HepG2 (cell line): Measurements from ENCODE around the gene CAPRIN2. TPM values are rescaled to one million over a fixed set of nuclear protein-coding genes. Genes with fewer than 3 reads are reported as not detected.

Source experiments
- ATAC-seq: fragments of 200-7000 bp; cut with Tn5 transposase; 3 replicates; pipeline ENCODE4 v1.9.1; 2020; ENCODE audit warnings: mild to moderate bottlenecking, moderate library complexity
- BruUV-seq: library from RNA; stranded (reverse); fragments of 400-500 nt; replicated peaks from 2 replicates; lab custom pipeline; 2021; lab: Mats Ljungman, UMichigan
- CTCF ChIA-PET: fragments of 300-600 bp; formaldehyde crosslinking; extraction: SDS; loops from one replicate; lab custom pipeline; 2021; ENCODE audit warnings: low total read pairs, inconsistent platforms, low intra/inter-chr PET ratio; lab: Yijun Ruan, JAX
- POLR2A ChIA-PET: fragments of 350-600 bp; sonication (Branson Sonifier 250); formaldehyde crosslinking; loops from one replicate; lab custom pipeline; 2020; ENCODE audit warnings: antibody characterized with exemption, inconsistent platforms; lab: Yijun Ruan, JAX
- DNase-seq: peaks from one replicate; pipeline ENCODE4 v3.0.0-alpha.2; 2015; ENCODE audit warnings: low spot score
- FAIRE-seq: peaks from 3 replicates; lab custom pipeline; 2011; peaks lifted over from hg19 to GRCh38; lab: Jason Lieb, UNC
- H2AFZ ChIP-seq: one replicate; pipeline ENCODE4 v1.6.1; 2011; ENCODE audit warnings: low read length, inconsistent platforms
- H3K27ac ChIP-seq: fragments of 300-600 bp; 3 replicates; pipeline ENCODE4 v1.8.0; 2011; ENCODE audit warnings: mixed run types, mild to moderate bottlenecking, mixed read lengths, low read length, inconsistent platforms; ENCODE audit not compliant: insufficient read depth; ENCODE audit errors: extremely low read length
- H3K27me3 ChIP-seq, 2 experiments: fragments of 200-600 bp in 1 of 2; 2 replicates in 1 of 2; 3 replicates in 1 of 2; pipeline versions ENCODE4 v1.6.0 to v1.8.0; 2011; ENCODE audit warnings: low read length in 2 of 2, mild to moderate bottlenecking in 2 of 2, moderate library complexity in 2 of 2, inconsistent platforms in 1 of 2; ENCODE audit not compliant: insufficient read depth in 2 of 2, control insufficient read depth in 1 of 2
- H3K36me3 ChIP-seq, 2 experiments: fragments of 200-600 bp in 1 of 2; replicated peaks in 1 of 2; 2 replicates in 1 of 2; 3 replicates in 1 of 2; pipeline versions ENCODE4 v1.5.1 to v1.8.0; 2011; ENCODE audit warnings: low read length in 2 of 2, inconsistent platforms in 1 of 2; ENCODE audit not compliant: insufficient read depth in 2 of 2, control insufficient read depth in 1 of 2
- H3K4me1 ChIP-seq: 2 replicates; pipeline ENCODE4 v1.5.1; 2012; ENCODE audit warnings: low read length, inconsistent platforms; ENCODE audit not compliant: insufficient read depth
- H3K4me2 ChIP-seq: 2 replicates; pipeline ENCODE4 v1.6.0; 2011; ENCODE audit warnings: low read depth, low read length, inconsistent platforms
- H3K4me3 ChIP-seq, 3 experiments: fragments of 200-600 bp in 1 of 3; sonication (generic), shearing (Covaris generic) in 1 of 3; replicated peaks in 1 of 3; 2 replicates each; pipeline ENCODE4 v1.5.1; 2011 to 2016; ENCODE audit warnings: low read length in 3 of 3, inconsistent platforms in 2 of 3, low read depth in 2 of 3, mild to moderate bottlenecking in 2 of 3, control low read depth in 1 of 3, mixed read lengths in 1 of 3; ENCODE audit not compliant: insufficient read depth in 1 of 3
- H3K79me2 ChIP-seq: one replicate; pipeline ENCODE4 v1.6.1; 2011; ENCODE audit warnings: low read length, inconsistent platforms; ENCODE audit not compliant: insufficient read depth
- H3K9ac ChIP-seq: 2 replicates; pipeline ENCODE4 v1.6.0; 2011; ENCODE audit warnings: mild to moderate bottlenecking, low read depth, low read length, inconsistent platforms; ENCODE audit not compliant: insufficient read depth
- H3K9me3 ChIP-seq: 2 replicates; pipeline ENCODE4 v1.5.1; 2012; ENCODE audit warnings: mild to moderate bottlenecking, low read length
- H4K20me1 ChIP-seq: 2 replicates; pipeline ENCODE4 v1.6.0; 2011; ENCODE audit warnings: inconsistent platforms, mild to moderate bottlenecking, low read length, moderate library complexity; ENCODE audit not compliant: insufficient read depth
- ATF6 ChIP-seq: sonication (generic); formaldehyde crosslinking; conservative IDR thresholded peaks from 2 replicates; pipeline ENCODE4 v1.4.0; 2020; ENCODE audit warnings: missing genetic modification reagents
- ATM ChIP-seq: fragments of 450-650 bp; IDR thresholded peaks from 2 replicates; pipeline ENCODE4 v1.7.1; 2017; ENCODE audit warnings: mild to moderate bottlenecking, borderline replicate concordance
- CEBPB ChIP-seq: IDR thresholded peaks from 2 replicates; pipeline ENCODE4 v1.6.1; 2011; ENCODE audit warnings: low read depth, low read length, improper control_type of control experiment, borderline replicate concordance
- EEA1 ChIP-seq: sonication (generic); formaldehyde crosslinking; IDR thresholded peaks from 2 replicates; pipeline ENCODE4 v1.5.1; 2020; ENCODE audit warnings: mild to moderate bottlenecking, missing genetic modification reagents, borderline replicate concordance
- HOXA3 ChIP-seq: sonication (generic); formaldehyde crosslinking; IDR thresholded peaks from 2 replicates; pipeline ENCODE4 v1.5.0; 2020; ENCODE audit warnings: missing genetic modification reagents
- MBD4 ChIP-seq: IDR thresholded peaks from 2 replicates; pipeline ENCODE4 v1.6.1; 2012; ENCODE audit warnings: low read length, inconsistent platforms, borderline replicate concordance
- NFRKB ChIP-seq: fragments of 450-650 bp; IDR thresholded peaks from 2 replicates; pipeline ENCODE4 v1.6.1; 2017
- PHF21A ChIP-seq: sonication (generic); formaldehyde crosslinking; IDR thresholded peaks from 2 replicates; pipeline ENCODE4 v1.5.0; 2020; ENCODE audit warnings: mild to moderate bottlenecking, missing genetic modification reagents
- RFXAP ChIP-seq: sonication (generic); formaldehyde crosslinking; IDR thresholded peaks from 2 replicates; pipeline ENCODE4 v1.4.0; 2020; ENCODE audit warnings: missing genetic modification reagents, borderline replicate concordance
- SIX1 ChIP-seq: sonication (generic); formaldehyde crosslinking; IDR thresholded peaks from 2 replicates; pipeline ENCODE4 v1.4.0; 2020; ENCODE audit warnings: missing genetic modification reagents, borderline replicate concordance
- SMAD1 ChIP-seq: sonication (generic); formaldehyde crosslinking; IDR thresholded peaks from 2 replicates; pipeline ENCODE4 v1.4.0; 2020; ENCODE audit warnings: missing genetic modification reagents, low read depth, mild to moderate bottlenecking, borderline replicate concordance
- ZNF235 ChIP-seq: sonication (generic); formaldehyde crosslinking; IDR thresholded peaks from 2 replicates; pipeline ENCODE4 v1.8.1; 2023; ENCODE audit warnings: mild to moderate bottlenecking, missing genetic modification reagents, borderline replicate concordance
- ZNF292 ChIP-seq: sonication (generic); formaldehyde crosslinking; IDR thresholded peaks from 2 replicates; pipeline ENCODE4 v1.8.1; 2022; ENCODE audit warnings: mild to moderate bottlenecking, low read depth, missing genetic modification reagents, borderline replicate concordance
- WGBS: methylation state at CpG from one replicate; pipeline ENCODE4 v1.1.6; 2017; ENCODE audit warnings: low lambda C conversion rate; 5-methylcytosine and 5-hydroxymethylcytosine counted together
- in situ Hi-C: cut with HindIII; loops from 2 replicates; pipeline ENCODE4 v1.10.0; 2017; ENCODE audit warnings: low pct_unique_long_range_greater_than_20kb; ENCODE audit not compliant: extremely low pct_ligation_motif_present
- intact Hi-C: fragments of 100-400 bp; cut with micrococcal nuclease; formaldehyde crosslinking; loops from one replicate; pipeline ENCODE4 v1.10.0; 2022; ENCODE audit not compliant: unreplicated experiment
- polyA plus RNA-seq, 8 experiments: library from polyadenylated mRNA; depleted of rRNA in 3 of 8; stranded (reverse) in 7 of 8; unstranded in 1 of 8; fragments of >200 nt; fragmentation: Illumina TruSeq in 4 of 8; extraction: Trizol in 4 of 8; gene quantifications; 2 replicates each; pipeline versions ENCODE4 v1.2.1 to v1.2.3, GENCODE V29; 2011 to 2016; ENCODE audit warnings: low read depth in 4 of 8, missing spikeins in 1 of 8, mixed read lengths in 1 of 8; ENCODE audit not compliant: insufficient read depth in 1 of 8
- total RNA-seq, 5 experiments: library from RNA; depleted of rRNA; stranded (reverse); fragments of >200 nt; fragmentation: Illumina TruSeq; extraction: Trizol; gene quantifications; 2 replicates each; pipeline ENCODE4 v1.2.3, GENCODE V29; 2016; ENCODE audit warnings: low read depth in 1 of 5
- TF ChIP-seq, protein P1 (sequence below): sonication (generic); formaldehyde crosslinking; IDR thresholded peaks from 2 replicates; pipeline ENCODE4 v1.9.0; 2021; ENCODE audit warnings: missing genetic modification reagents, borderline replicate concordance

Gene CAPRIN2
- total and polyA plus RNA-seq, 2 of the 13 experiments (the other 11 are each of a cell fraction or from before 2014, with no cell fraction given), result 21.7 to 30.6 TPM

DNA sequence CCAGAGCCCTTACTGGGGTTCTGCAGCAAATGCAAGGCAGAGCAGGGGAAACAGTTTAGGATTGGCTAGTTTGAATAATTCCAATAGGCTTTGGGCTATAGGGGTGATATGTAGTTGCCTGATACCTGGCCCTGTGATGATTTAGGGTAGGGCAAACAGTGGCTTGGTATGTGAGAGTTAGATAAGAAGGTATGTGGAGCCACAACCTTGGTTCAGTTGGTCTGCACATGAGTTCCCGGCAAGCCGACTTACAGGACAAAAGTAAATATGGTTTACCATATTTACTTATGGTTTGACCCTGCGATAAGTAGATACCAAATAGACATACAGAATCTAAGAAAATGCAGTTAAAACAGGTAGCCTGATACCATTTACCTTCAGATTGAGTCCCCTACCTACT lies 8.3 kb upstream of the CAPRIN2 start (continued):
- TF ChIP-seq PHF21A, result peak; percentile 36; the same call in 1 of the 2 replicates
- TF ChIP-seq RFXAP, result no peak

DNA sequence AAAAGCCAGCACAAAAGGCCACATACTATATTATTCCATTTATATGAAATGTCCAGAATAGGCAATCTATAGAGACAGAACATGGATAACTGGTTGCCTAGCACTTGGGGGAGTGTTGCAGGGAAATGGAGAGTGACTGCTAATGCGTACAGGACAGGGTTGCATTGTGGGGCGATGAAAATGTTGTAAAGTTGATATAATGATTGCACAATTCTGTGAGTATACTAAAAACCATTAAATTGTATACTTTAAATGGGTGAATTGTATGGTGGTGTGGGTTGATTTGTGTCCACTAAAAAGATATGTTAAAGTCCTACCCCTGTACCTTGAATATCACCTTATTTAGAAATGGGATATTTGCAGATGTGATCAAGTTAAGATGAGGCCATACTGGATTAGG lies 7.0 kb upstream of the CAPRIN2 start:
- Histone ChIP-seq H3K9me3 (no peaks in the 10 kb centered on the region), H3K4me3 (no peak overlapping the region), H3K79me2 (no peaks in the 10 kb centered on the region), H3K9ac (no peak overlapping the region), H3K27me3 (no peaks in the 10 kb centered on the region), H2AFZ (no peak overlapping the region), H3K27ac (no peak overlapping the region), H3K36me3 (no peaks in the 10 kb centered on the region), H3K4me2 (no peak overlapping the region), H3K4me1 (peaks cover 27% of the 10 kb centered on the region), H4K20me1 (no peaks in the 10 kb centered on the region)
- DNase-seq (no peak), FAIRE-seq (no peak), ATAC-seq (no peak)
- WGBS, result 95% methylated on average over 2 of the region's 2 CpGs
- TF ChIP-seq ATM, result no peak
- TF ChIP-seq ZNF235, result no peak
- TF ChIP-seq CEBPB, result peak; percentile 40; the same call in 1 of the 2 replicates
- no peak for TF ChIP-seq MBD4
- TF ChIP-seq SMAD1 (CRISPR knock-in tag), result no peak
- TF ChIP-seq NFRKB, result no peak
- no TSS peak for BruUV-seq
- CTCF ChIA-PET, result no interaction called here
- intact Hi-C loops, result no loop called here
- POLR2A ChIA-PET, result no interaction called here
- in situ Hi-C loops, result no loop called here

- Histone ChIP-seq H3K9me3 (no peaks in the 10 kb centered on the region), H3K27ac (no peak overlapping the region), H3K4me1 (peaks cover 27% of the 10 kb centered on the region), H3K79me2 (peaks cover 19% of the 10 kb centered on the region), H3K36me3 (no peaks in the 10 kb centered on the region), H3K9ac (no peak overlapping the region), H2AFZ (no peak overlapping the region), H3K4me3 (no peak overlapping the region), H3K27me3 (no peaks in the 10 kb centered on the region; a peak in 1 of 5 replicates), H4K20me1 (no peaks in the 10 kb centered on the region), H3K4me2 (no peak overlapping the region)
- intact Hi-C loops, result no loop called here
- POLR2A ChIA-PET, result interaction anchor here (1.5 to 2.9 kb wide), 3 partner anchors 25 to 62 kb away, joined by 3 to 15 read pairs (median 6); partner anchors contain the start of gene IPO8
- WGBS, result 84% methylated on average over 4 of the region's 4 CpGs
- no peak for ATAC-seq
- CTCF ChIA-PET, result no interaction called here
- no TSS peak for BruUV-seq
- no peak for FAIRE-seq
- no peak for DNase-seq
- in situ Hi-C loops, result no loop called here
- TF ChIP-seq ZNF292 (no peak), ATF6 (CRISPR knock-in tag) (no peak), HOXA3 (no peak), EEA1 (CRISPR knock-in tag) (no peak), SIX1 (CRISPR knock-in tag) (no peak)
- TF ChIP-seq, protein P1, sequence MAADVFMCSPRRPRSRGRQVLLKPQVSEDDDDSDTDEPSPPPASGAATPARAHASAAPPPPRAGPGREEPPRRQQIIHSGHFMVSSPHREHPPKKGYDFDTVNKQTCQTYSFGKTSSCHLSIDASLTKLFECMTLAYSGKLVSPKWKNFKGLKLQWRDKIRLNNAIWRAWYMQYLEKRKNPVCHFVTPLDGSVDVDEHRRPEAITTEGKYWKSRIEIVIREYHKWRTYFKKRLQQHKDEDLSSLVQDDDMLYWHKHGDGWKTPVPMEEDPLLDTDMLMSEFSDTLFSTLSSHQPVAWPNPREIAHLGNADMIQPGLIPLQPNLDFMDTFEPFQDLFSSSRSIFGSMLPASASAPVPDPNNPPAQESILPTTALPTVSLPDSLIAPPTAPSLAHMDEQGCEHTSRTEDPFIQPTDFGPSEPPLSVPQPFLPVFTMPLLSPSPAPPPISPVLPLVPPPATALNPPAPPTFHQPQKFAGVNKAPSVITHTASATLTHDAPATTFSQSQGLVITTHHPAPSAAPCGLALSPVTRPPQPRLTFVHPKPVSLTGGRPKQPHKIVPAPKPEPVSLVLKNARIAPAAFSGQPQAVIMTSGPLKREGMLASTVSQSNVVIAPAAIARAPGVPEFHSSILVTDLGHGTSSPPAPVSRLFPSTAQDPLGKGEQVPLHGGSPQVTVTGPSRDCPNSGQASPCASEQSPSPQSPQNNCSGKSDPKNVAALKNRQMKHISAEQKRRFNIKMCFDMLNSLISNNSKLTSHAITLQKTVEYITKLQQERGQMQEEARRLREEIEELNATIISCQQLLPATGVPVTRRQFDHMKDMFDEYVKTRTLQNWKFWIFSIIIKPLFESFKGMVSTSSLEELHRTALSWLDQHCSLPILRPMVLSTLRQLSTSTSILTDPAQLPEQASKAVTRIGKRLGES (CRISPR knock-in tag), result no peak
These were observed 2.6 kb upstream of the CAPRIN2 start for GRCh38 chr12:30757316-30757715.
